PC-3 (cell line): Measurements from ENCODE around the gene HHAT. TPM values are rescaled to one million over a fixed set of nuclear protein-coding genes. Genes with fewer than 3 reads are reported as not detected.
A peak's percentile ranks its signal among the peaks of the same experiment; 100 is the strongest.

Experiments
- ATAC-seq: fragments of 200-7000 bp; cut with Tn5 transposase; 2 replicates; pipeline ENCODE4 v1.9.1; 2020; ENCODE audit warnings: mild to moderate bottlenecking, moderate library complexity
- BruUV-seq: library from RNA; stranded (reverse); fragments of 400-500 nt; replicated peaks from 2 replicates; lab custom pipeline; 2021; lab: Mats Ljungman, UMichigan
- CTCF ChIA-PET: fragments of 300-600 bp; sonication (Branson Sonifier 250); formaldehyde crosslinking; loops from one replicate; lab custom pipeline; 2022; ENCODE audit warnings: antibody characterized with exemption; lab: Charles Lee
- POLR2A ChIA-PET: fragments of 300-600 bp; sonication (Branson Sonifier 250); formaldehyde crosslinking; loops from one replicate; lab custom pipeline; 2022; ENCODE audit warnings: antibody characterized with exemption; ENCODE audit not compliant: unreplicated experiment; lab: Charles Lee
- DNase-seq: peaks from one replicate; pipeline ENCODE4 v3.0.0-alpha.2; 2015
- H2AFZ ChIP-seq: fragments of 300-600 bp; sonication (generic); 2 replicates; pipeline ENCODE4 v1.6.0; 2016; ENCODE audit warnings: antibody characterized with exemption, low read length
- H3F3A ChIP-seq: fragments of 300-600 bp; sonication (generic); one replicate; pipeline ENCODE4 v1.6.0; 2017; ENCODE audit warnings: antibody characterized with exemption, low read length, control low read depth, mild to moderate bottlenecking; ENCODE audit not compliant: unreplicated experiment
- H3K27ac ChIP-seq: fragments of 300-600 bp; sonication (generic); 2 replicates; pipeline ENCODE4 v1.5.1; 2016; ENCODE audit warnings: mild to moderate bottlenecking, low read length
- H3K27me3 ChIP-seq: fragments of 300-600 bp; sonication (generic); 2 replicates; pipeline ENCODE4 v1.6.1; 2016; ENCODE audit warnings: low read length, mixed read lengths
- H3K36me3 ChIP-seq: fragments of 300-600 bp; sonication (generic); 2 replicates; pipeline ENCODE4 v1.6.1; 2016; ENCODE audit warnings: low read depth, mixed run types, low read length, mixed read lengths
- H3K4me1 ChIP-seq: fragments of 300-600 bp; sonication (generic); 2 replicates; pipeline ENCODE4 v1.5.1; 2016; ENCODE audit warnings: low read length; ENCODE audit not compliant: insufficient read depth
- H3K4me2 ChIP-seq: fragments of 300-600 bp; sonication (generic); 2 replicates; pipeline ENCODE4 v1.6.0; 2016; ENCODE audit warnings: low read length
- H3K4me3 ChIP-seq: fragments of 300-600 bp; sonication (generic); 2 replicates; pipeline ENCODE4 v1.5.1; 2016; ENCODE audit warnings: mild to moderate bottlenecking, low read length, mixed read lengths
- H3K79me2 ChIP-seq: fragments of 300-600 bp; sonication (generic); 2 replicates; pipeline ENCODE4 v1.6.1; 2017; ENCODE audit warnings: low read length, mixed read lengths
- H3K9ac ChIP-seq: fragments of 300-600 bp; sonication (generic); 2 replicates; pipeline ENCODE4 v1.6.0; 2016; ENCODE audit warnings: mild to moderate bottlenecking, low read length
- H3K9me2 ChIP-seq: fragments of 300-600 bp; sonication (generic); replicated peaks from 2 replicates; pipeline ENCODE4 v1.6.1; 2016; ENCODE audit warnings: mixed run types, low read length, mixed read lengths
- H3K9me3 ChIP-seq: fragments of 300-600 bp; sonication (generic); 2 replicates; pipeline ENCODE4 v1.6.1; 2016; ENCODE audit warnings: low read length, mixed read lengths
- H4K20me1 ChIP-seq: fragments of 300-600 bp; sonication (generic); 2 replicates; pipeline ENCODE4 v1.6.1; 2016; ENCODE audit warnings: low read length, mixed read lengths
- CTCF ChIP-seq: fragments of 300-600 bp; sonication (generic); conservative IDR thresholded peaks from 2 replicates; pipeline ENCODE4 v1.5.1; 2017; ENCODE audit warnings: antibody characterized with exemption, low read depth, mild to moderate bottlenecking, low read length
- EZH2 ChIP-seq: fragments of 300-600 bp; sonication (generic); IDR thresholded peaks from one replicate; pipeline ENCODE4 v1.6.1; 2017; ENCODE audit warnings: antibody characterized with exemption, mild to moderate bottlenecking, low read length; ENCODE audit not compliant: unreplicated experiment
- EZH2phosphoT487 ChIP-seq: fragments of 300-600 bp; sonication (generic); IDR thresholded peaks from 2 replicates; pipeline ENCODE4 v1.6.1; 2018; ENCODE audit warnings: mild to moderate bottlenecking, antibody characterized with exemption, low read length, borderline replicate concordance
- intact Hi-C: fragments of 100-400 bp; cut with micrococcal nuclease; formaldehyde crosslinking; loops from 2 replicates; pipeline ENCODE4 v1.9.0; 2023
- total RNA-seq: library from RNA; depleted of rRNA; stranded (reverse); fragments of >200 nt; gene quantifications from 2 replicates; pipeline ENCODE4 v1.2.3, GENCODE V29; 2014

HHAT gene
- total RNA-seq, 1 experiment from 2014 or later = 3.4 TPM

DNA sequence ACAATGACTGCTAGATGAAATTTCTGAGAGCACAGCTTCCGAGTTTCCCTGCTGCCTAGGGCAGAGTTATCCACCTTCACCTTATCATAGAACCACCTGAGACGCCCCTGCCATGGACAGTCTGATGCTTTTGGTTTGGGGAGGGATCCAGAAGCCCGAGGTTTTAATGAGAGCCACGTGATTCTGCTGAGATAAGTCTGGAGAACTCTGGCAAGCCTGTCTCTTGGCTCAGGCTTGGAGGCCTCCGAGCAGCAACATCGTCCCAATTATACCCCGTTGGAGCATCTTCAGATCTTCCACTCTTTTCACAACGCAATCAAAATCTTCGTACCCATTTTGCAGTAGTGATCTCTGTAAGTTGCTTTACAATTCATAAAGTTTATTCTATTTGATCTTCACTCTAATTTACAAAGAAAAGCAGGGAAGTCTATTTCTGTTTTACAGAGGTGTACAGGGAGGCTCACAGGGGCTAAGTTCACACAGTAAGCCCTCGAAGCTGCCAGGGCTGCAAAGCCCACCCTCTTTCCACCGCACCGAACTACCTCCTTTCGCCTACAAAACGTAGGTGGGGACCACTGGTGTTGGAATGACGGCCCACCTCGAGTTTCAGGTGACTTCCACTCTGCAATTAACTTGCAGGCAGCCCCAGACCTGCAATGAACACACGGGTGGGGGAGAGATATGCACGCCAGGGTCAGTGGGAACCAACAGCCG lies 513 bp upstream of the HHAT start:
- H2AFZ ChIP-seq = peak overlapping the region; percentile 99
- no peaks in the 10 kb centered on the region for H4K20me1 ChIP-seq
- H3K36me3 ChIP-seq = no peaks in the 10 kb centered on the region
- H3K9me3 ChIP-seq = no peaks in the 10 kb centered on the region
- H3K27ac ChIP-seq = no peak overlapping the region
- H3K4me3 ChIP-seq = peak overlapping the region; percentile 93
- no peaks in the 10 kb centered on the region for H3K79me2 ChIP-seq
- CTCF ChIA-PET = no interaction called here
- H3K9ac ChIP-seq = peak overlapping the region; percentile 83
- intact Hi-C loops = loop anchor here (2.0 kb wide), 1 partner anchor 77 kb away; no protein-coding TSS in a partner anchor
- no peaks in the 10 kb centered on the region for H3F3A ChIP-seq
- DNase-seq (no peak), ATAC-seq (0 out of 2 replicates have a peak, but pooled peaks have one; percentile 1)
- no peaks in the 10 kb centered on the region for H3K9me2 ChIP-seq
- TF ChIP-seq EZH2 (no peak), CTCF (no peak), EZH2phosphoT487 (no peak)
- POLR2A ChIA-PET = no interaction called here
- peaks cover 32% of the 10 kb centered on the region for H3K4me1 ChIP-seq
- no peaks in the 10 kb centered on the region for H3K27me3 ChIP-seq
- TSS peak; percentile 77 for BruUV-seq
- H3K4me2 ChIP-seq = peak overlapping the region; percentile 91

GRCh38 chr1:210330279-210330866 lies 1.7 kb downstream of the HHAT start:
- H3F3A ChIP-seq = no peaks in the 10 kb centered on the region
- intact Hi-C loops = no loop called here
- H3K9ac ChIP-seq = no peak overlapping the region
- H4K20me1 ChIP-seq = no peaks in the 10 kb centered on the region
- no peak for TF ChIP-seq CTCF
- TF ChIP-seq EZH2 = no peak
- no peak for TF ChIP-seq EZH2phosphoT487
- H3K27me3 ChIP-seq = no peaks in the 10 kb centered on the region
- no peaks in the 10 kb centered on the region for H3K9me2 ChIP-seq
- no peaks in the 10 kb centered on the region for H3K9me3 ChIP-seq
- ATAC-seq (no peak), DNase-seq (no peak)
- no peaks in the 10 kb centered on the region for H3K36me3 ChIP-seq
- no peak overlapping the region for H3K27ac ChIP-seq
- POLR2A ChIA-PET = no interaction called here
- H3K79me2 ChIP-seq = no peaks in the 10 kb centered on the region
- peaks cover 51% of the 10 kb centered on the region for H3K4me1 ChIP-seq
- H2AFZ ChIP-seq = no peak overlapping the region
- CTCF ChIA-PET = no interaction called here
- BruUV-seq = no TSS peak
- no peak overlapping the region for H3K4me3 ChIP-seq
- H3K4me2 ChIP-seq = peak overlapping the region; percentile 91; the same call in 1 of the 2 replicates

DNA sequence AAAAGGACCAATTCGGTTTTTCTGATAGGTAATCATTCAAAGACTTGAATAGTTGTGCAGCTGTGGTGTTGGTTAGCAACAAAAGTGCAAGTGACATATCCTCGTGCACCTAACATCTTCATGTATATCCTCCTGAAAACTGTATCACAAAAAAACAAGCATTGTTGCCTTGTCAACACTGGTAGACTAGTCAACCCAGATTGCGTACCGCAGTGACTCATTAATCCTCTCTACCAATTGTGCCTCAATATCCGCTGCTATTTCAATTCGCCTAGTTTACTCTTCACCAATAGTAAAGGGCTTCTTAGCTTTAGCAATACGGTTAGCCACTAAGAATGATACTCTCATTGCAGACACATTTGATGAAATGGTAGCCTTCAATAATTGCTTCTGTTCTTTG lies 3.5 kb downstream of the HHAT start:
- no peaks in the 10 kb centered on the region for H3K36me3 ChIP-seq
- no peaks in the 10 kb centered on the region for H3F3A ChIP-seq
- intact Hi-C loops = no loop called here
- CTCF ChIA-PET = interaction anchor here (1.0 kb wide), 2 partner anchors 132 to 803 kb away, joined by 3 to 7 read pairs; no protein-coding TSS in a partner anchor
- ATAC-seq = no peak
- no peaks in the 10 kb centered on the region for H3K79me2 ChIP-seq
- H3K4me3 ChIP-seq = no peak overlapping the region
- BruUV-seq = no TSS peak
- H3K27ac ChIP-seq = peak overlapping the region; percentile 66
- H3K4me1 ChIP-seq = peaks cover 53% of the 10 kb centered on the region
- H3K4me2 ChIP-seq = peak overlapping the region; percentile 62
- H3K9ac ChIP-seq = no peak overlapping the region
- no peaks in the 10 kb centered on the region for H3K27me3 ChIP-seq
- no peak for TF ChIP-seq CTCF
- no peaks in the 10 kb centered on the region for H4K20me1 ChIP-seq
- peak; percentile 41 for DNase-seq
- H3K9me2 ChIP-seq = no peaks in the 10 kb centered on the region
- POLR2A ChIA-PET = no interaction called here
- H2AFZ ChIP-seq = no peak overlapping the region
- no peaks in the 10 kb centered on the region for H3K9me3 ChIP-seq
